Subcutaneous abdominal adipose tissue (tissue), 5 donors: ENCODE results near the gene ZSWIM9.
A peak's percentile ranks its signal among the peaks of the same experiment; 100 is the strongest.

Experiments used
- H3K27ac ChIP-seq: one replicate; pipeline ENCODE4 v1.7.0; 2013; ENCODE audit warnings: low read depth, mild to moderate bottlenecking, inconsistent platforms, low read length, moderate library complexity
- H3K27me3 ChIP-seq, 5 donors: one replicate each; pipeline ENCODE4 v1.7.0; 2013; ENCODE audit warnings: low read length in 5 of 5, inconsistent platforms in 1 of 5; ENCODE audit not compliant: control insufficient read depth in 5 of 5, insufficient read depth in 4 of 5
- H3K36me3 ChIP-seq, 5 donors: one replicate each; pipeline ENCODE4 v1.7.0; 2013; ENCODE audit warnings: low read length in 5 of 5; ENCODE audit not compliant: control insufficient read depth in 5 of 5, insufficient read depth in 5 of 5
- H3K4me1 ChIP-seq, 5 donors: one replicate each; pipeline ENCODE4 v1.7.0; 2013; ENCODE audit warnings: low read length in 5 of 5, mild to moderate bottlenecking in 3 of 5, moderate library complexity in 1 of 5; ENCODE audit not compliant: control insufficient read depth in 5 of 5, insufficient read depth in 5 of 5
- H3K4me3 ChIP-seq, 5 donors: one replicate each; pipeline ENCODE4 v1.7.0; 2013; ENCODE audit warnings: low read length in 5 of 5, low read depth in 1 of 5
- H3K9ac ChIP-seq, 5 donors: one replicate each; pipeline ENCODE4 v1.7.0; 2013; ENCODE audit warnings: low read length in 5 of 5, mild to moderate bottlenecking in 4 of 5, moderate library complexity in 3 of 5
- H3K9me3 ChIP-seq, 5 donors: one replicate each; pipeline ENCODE4 v1.7.0; 2013; ENCODE audit warnings: low read length in 5 of 5; ENCODE audit not compliant: control insufficient read depth in 5 of 5
- donor health status: healthy.
- donor health status: healthy.
- donor health status: healthy.
- donor health status: healthy.
- donor health status: healthy.

Gene ZSWIM9

DNA sequence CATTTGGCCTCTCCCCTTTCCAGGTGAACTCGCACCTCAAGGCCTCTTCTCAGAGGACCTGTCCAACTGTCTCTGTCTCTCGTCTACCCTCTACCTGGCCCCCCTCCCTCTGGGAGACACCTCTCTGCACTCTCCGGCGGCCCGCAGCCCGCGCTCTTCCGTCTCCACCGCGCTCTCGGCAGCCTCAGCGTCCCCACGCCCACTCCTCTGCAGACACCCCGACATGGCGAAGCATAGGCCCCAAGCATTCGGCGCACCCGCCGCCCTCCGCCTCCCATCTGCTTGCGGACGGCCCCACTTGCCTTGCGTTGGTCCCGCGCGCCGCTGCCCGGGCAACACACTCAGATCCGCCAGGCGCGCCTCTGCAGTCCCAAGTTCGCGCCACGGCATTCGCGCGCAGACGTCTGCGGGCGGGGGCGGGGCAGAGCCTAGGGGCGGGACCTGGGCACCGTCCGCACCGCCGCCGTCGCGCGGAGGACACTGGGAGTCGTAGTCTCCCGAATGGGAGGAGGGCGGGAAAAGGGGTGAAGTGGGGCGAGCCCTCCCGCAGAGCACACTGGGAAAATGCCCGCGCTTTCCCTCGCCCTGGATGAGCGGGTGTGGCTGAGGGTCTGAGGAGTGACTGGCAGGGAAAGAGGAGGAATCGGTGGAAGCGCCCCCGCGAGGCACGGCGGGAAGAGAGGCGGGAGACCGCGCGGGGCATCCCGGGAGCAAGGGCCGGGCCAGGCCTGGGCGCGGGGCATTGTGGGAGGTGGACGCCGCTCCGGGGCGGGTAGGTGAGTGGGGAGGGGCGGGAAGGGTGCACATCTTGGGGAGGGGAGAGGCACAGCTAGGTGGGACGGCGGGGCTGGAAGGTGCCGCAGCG lies at the start of gene ZSWIM9, which contains the start of gene LIG1:
Gene ZSWIM9, plus strand, starts transcription at position 742 of the 865 bp plus-strand sequence. CDS start 1,123 bp downstream, outside the sequence.
Gene LIG1, minus strand, starts transcription at position 406 of the 865 bp plus-strand sequence. CDS start 4,778 bp downstream, outside the sequence.
- Histone ChIP-seq H3K9me3 (no peaks in the 10 kb centered on the region), H3K9ac (peak within 1 kb of the TSS in 4 of 5 donors; percentile 81 to 93 (median 84)), H3K4me1 (peaks cover 4 to 14% (median 12%) of the 10 kb centered on the region in 5 donors), H3K27me3 (no peaks in the 10 kb centered on the region), H3K4me3 (peak within 1 kb of the TSS; percentile 82 to 95 (median 93)), H3K27ac (peak within 1 kb of the TSS; percentile 70), H3K36me3 (peaks cover 3 to 21% (median 19%) of the 10 kb centered on the region in 5 donors)

DNA sequence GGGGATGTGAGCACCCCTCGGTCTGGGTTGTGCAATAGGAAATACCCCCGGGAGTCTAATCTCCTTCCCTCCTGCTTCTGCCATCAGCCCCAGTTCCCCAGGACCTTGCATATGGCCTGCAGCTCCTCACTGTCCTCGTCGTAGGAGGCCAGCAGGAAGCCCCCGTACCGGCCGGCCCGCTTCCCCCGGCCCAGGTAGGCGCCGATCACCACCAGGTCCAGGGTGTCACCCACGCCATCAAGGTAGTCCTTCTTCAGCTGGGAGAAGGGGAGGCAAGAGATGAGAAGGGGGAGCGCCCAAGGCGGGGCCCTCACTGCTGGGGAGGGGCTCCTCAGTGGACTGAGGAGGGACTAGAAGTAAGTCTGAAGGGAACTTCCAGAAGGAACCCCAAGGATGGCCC lies 49.4 kb upstream of the ZSWIM9 start:
- Histone ChIP-seq H3K36me3 (peaks cover 0 to 13% (median 5%) of the 10 kb centered on the region in 5 donors), H3K9ac (no peak overlapping the region)

DNA sequence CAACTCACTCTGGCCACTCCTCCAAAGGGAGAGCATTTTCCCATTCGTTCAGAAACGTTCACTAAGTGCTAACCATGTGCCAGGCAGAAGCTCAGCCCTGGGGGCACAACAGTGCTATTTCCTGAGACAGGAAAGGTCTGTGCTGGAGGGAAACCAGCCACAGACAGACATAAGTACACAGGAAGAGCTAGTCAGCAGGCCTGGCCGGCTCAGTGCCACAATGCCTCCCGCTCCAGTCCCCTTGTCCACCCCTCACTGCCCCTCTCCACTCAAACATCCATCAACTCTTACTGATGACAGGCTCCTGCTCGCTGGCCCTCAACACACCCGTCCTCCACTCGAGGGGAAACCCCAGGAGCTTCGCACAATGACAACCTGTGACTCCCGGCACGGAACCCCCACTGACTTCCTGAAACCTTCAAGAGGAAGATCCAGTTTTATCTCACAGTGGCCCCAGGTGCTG lies 48.5 kb upstream of the ZSWIM9 start:
- H3K4me3 ChIP-seq, result peak overlapping the region in 1 of 5 donors; percentile 4
- H3K27ac ChIP-seq, result no peak overlapping the region
- H3K9ac ChIP-seq, result peak overlapping the region in 1 of 5 donors; percentile 35
- no peaks in the 10 kb centered on the region for H3K27me3 ChIP-seq
- peaks cover 0 to 15% (median 6%) of the 10 kb centered on the region in 5 donors for H3K36me3 ChIP-seq
- H3K9me3 ChIP-seq, result no peaks in the 10 kb centered on the region
- H3K4me1 ChIP-seq, result peaks cover 0 to 36% (median 3%) of the 10 kb centered on the region in 5 donors

More for the DNA sequence above, 49.4 kb upstream of the ZSWIM9 start:
- peaks cover 0 to 36% (median 3%) of the 10 kb centered on the region in 5 donors for H3K4me1 ChIP-seq
- no peaks in the 10 kb centered on the region for H3K27me3 ChIP-seq
- H3K4me3 ChIP-seq, result no peak overlapping the region
- H3K9me3 ChIP-seq, result no peaks in the 10 kb centered on the region
- H3K27ac ChIP-seq, result no peak overlapping the region

DNA sequence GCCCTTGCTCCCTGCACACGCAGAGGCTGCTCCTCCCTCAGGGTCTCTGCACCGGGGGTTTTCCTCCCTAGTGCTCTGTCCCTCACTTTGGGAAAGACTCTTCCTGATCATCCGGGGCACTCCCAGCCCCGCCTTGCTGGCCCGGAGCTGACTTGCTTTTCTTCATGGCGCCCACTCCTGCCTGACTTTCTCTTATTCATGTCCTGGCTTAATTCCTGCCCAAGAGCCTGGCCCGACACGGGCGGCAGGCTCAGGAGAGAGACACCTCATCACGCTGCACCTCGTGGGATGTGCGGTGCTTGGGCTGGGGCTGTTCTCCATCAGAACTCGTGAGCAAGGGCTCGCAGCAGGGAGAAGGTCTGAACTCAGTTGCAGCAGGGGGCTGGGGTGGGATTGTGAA lies 48.1 kb upstream of the ZSWIM9 start:
- no peak overlapping the region for H3K9ac ChIP-seq
- H3K4me1 ChIP-seq, result peaks cover 0 to 35% (median 3%) of the 10 kb centered on the region in 5 donors
- H3K9me3 ChIP-seq, result no peaks in the 10 kb centered on the region
- peaks cover 0 to 19% (median 7%) of the 10 kb centered on the region in 5 donors for H3K36me3 ChIP-seq
- H3K4me3 ChIP-seq, result no peak overlapping the region
- no peak overlapping the region for H3K27ac ChIP-seq
- no peaks in the 10 kb centered on the region for H3K27me3 ChIP-seq

DNA sequence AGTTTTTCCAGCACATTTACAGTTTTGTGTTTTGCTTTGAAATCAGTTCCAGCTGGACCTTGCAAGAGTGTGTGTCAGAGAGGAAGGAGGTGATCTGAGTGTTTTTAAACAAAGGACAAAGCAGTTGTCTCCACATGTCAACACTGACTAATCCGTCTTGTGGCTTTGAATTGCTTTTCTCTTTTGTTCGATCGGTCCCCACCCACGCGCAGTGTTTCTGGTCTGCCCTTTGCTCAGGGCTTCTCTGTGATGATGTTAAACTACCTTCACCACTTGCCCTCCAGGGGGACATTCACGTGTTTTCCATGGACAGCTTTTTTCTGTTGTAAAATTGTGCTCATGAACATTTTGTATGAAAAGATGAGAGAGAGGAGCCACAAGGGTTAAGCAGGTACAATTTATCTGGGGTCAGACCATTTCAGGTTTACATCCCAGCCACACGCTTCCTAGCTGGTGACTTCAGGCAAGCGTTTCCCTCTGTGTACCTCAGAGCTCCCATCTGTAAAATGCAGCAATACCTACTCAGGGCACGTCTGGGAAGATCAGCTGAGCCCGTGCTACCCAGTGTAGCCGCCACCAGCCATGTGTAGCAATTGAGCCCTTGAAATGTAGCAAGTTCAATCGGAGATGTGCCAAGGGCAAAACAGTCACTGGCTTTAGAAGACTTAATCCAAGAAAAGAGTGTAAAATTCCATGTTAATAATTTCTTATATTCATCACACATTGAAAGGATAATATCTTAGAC lies 46.4 kb upstream of the ZSWIM9 start:
- Histone ChIP-seq H3K36me3 (peaks cover 0 to 22% (median 12%) of the 10 kb centered on the region in 5 donors), H3K9ac (peak overlapping the region in 1 of 5 donors; percentile 7), H3K27ac (peak overlapping the region; percentile 10)

DNA sequence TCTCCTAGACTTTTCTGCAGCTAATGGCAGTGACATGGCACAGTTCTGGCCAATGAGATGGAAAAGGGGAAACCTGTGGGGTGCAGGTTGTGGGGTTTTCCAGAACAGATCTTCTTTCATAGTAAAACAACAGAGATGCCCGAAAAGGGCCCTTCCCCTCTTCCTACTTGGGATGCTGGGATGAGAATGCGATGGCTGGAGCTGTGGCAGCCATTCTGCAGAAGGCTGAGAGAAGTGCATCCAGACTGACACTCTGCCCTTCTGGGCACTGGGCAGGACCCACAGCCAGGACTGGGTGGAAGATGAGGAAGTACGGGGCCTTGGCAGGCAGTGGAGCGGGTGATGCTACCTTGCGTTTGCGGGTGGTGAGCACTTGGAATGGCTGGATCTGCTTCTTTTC lies 42.9 kb upstream of the ZSWIM9 start:
- Histone ChIP-seq H3K9ac (no peak overlapping the region), H3K27ac (no peak overlapping the region), H3K4me3 (no peak overlapping the region), H3K9me3 (peaks cover 0 to 3% (median 0%) of the 10 kb centered on the region in 5 donors), H3K36me3 (peaks cover 0 to 34% (median 20%) of the 10 kb centered on the region in 5 donors), H3K27me3 (no peaks in the 10 kb centered on the region), H3K4me1 (peaks cover 0 to 17% (median 0%) of the 10 kb centered on the region in 5 donors)

More for the DNA sequence above, 46.4 kb upstream of the ZSWIM9 start:
- H3K9me3 ChIP-seq, result peaks cover 0 to 3% (median 0%) of the 10 kb centered on the region in 5 donors
- no peaks in the 10 kb centered on the region for H3K27me3 ChIP-seq
- peaks cover 0 to 32% (median 3%) of the 10 kb centered on the region in 5 donors for H3K4me1 ChIP-seq
- H3K4me3 ChIP-seq, result no peak overlapping the region

DNA sequence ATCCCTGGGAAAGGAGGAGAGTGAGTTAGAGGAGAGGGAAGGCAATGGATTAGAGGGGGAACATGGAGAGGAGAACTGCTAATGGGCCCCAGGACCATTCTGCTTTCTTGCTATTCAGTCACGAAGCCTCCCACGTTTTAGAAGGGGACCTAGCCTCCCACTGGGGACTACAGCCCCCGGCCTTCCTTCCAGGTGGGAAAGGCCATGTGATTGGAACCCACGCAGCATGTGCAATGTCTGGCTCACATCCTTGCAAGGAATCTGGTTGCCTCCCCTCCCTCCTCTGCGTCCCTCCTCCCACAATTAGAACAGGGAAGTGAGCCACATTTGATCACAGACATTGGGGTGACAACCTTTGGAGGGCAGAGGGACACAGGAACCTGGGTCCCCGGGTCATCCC lies 37.4 kb upstream of the ZSWIM9 start:
- Histone ChIP-seq H3K36me3 (peaks cover 0 to 27% (median 12%) of the 10 kb centered on the region in 5 donors), H3K9ac (no peak overlapping the region), H3K27ac (no peak overlapping the region), H3K27me3 (no peaks in the 10 kb centered on the region), H3K9me3 (no peaks in the 10 kb centered on the region), H3K4me3 (no peak overlapping the region), H3K4me1 (no peaks in the 10 kb centered on the region)

DNA sequence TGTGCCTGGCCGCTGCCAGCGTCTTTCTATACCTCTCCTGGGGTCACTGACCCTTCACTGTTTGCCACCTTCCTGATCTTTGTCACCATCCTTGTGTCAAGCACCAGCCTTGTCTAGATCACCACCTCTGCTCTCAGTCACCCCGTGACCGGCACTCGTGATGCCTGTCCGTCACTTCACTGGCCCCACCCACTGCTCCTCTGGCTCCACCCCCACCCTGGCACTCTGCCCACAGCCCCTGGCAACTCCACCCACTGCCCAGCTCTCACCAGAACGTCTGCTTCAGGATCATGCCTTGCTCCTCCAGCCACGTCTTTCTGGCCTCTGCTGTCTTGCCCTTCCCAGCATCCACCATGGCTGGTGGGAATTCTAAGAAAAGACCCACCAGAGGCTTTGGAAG lies 35.1 kb upstream of the ZSWIM9 start:
- H3K9me3 ChIP-seq, result no peaks in the 10 kb centered on the region
- H3K4me3 ChIP-seq, result no peak overlapping the region
- no peaks in the 10 kb centered on the region for H3K27me3 ChIP-seq
- H3K27ac ChIP-seq, result no peak overlapping the region
- H3K4me1 ChIP-seq, result no peaks in the 10 kb centered on the region
- H3K36me3 ChIP-seq, result peaks cover 0 to 30% (median 12%) of the 10 kb centered on the region in 5 donors
- no peak overlapping the region for H3K9ac ChIP-seq

DNA sequence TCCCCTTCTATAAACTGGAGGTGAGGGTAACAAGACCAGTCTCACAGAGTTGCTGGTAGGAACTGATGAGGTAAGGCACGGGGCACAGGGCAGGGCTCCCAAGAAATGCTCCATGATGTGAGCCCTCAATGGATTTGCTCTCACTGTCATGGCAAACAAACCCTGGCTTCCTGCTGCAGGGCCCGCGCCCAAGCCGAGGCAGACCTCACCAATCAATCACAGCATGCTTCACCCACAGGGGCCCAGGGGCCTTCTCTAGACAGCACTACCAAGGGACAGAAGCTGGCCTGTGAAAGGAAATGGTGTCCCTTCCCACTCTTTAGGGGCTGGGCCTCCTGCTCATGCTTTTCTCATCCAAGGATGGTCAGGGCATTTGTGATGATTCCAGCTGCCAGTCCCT lies 33.9 kb upstream of the ZSWIM9 start:
- Histone ChIP-seq H3K27me3 (no peaks in the 10 kb centered on the region), H3K9me3 (no peaks in the 10 kb centered on the region), H3K4me3 (no peak overlapping the region), H3K36me3 (peaks cover 0 to 24% (median 6%) of the 10 kb centered on the region in 5 donors), H3K27ac (no peak overlapping the region), H3K9ac (no peak overlapping the region), H3K4me1 (no peaks in the 10 kb centered on the region)
